Hematopoietic multipotent progenitor cell treated with erythropoietin and hydrocortisone succinate and interleukin-3 and kit ligand, for 6 days (in vitro differentiated cells): ENCODE results near the gene RBMS1.

Source experiments
- DNase-seq: peaks from one replicate; pipeline ENCODE4 v3.0.0-alpha.2; 2015

RBMS1 gene

GRCh38 chr2:160356485-160356884, 137.1 kb downstream of the RBMS1 start:
- no peak for DNase-seq

GRCh38 chr2:160355080-160355479, 138.5 kb downstream of the RBMS1 start:
- no peak for DNase-seq

- no peak for DNase-seq
Measured at GRCh38 chr2:160354677-160355076, 138.9 kb downstream of the RBMS1 start.

GRCh38 chr2:160353813-160354212, 139.8 kb downstream of the RBMS1 start:
- no peak for DNase-seq

- peak; percentile 71 for DNase-seq
Measured at GRCh38 chr2:160353166-160353565, 140.4 kb downstream of the RBMS1 start.

- DNase-seq, result no peak
Measured at GRCh38 chr2:160352500-160352899, 141.1 kb downstream of the RBMS1 start.

- DNase-seq, result no peak
Measured at GRCh38 chr2:160351956-160352355, 141.7 kb downstream of the RBMS1 start.

GRCh38 chr2:160349306-160349705, 144.3 kb downstream of the RBMS1 start:
- no peak for DNase-seq

GRCh38 chr2:160347269-160347863, 146.2 kb downstream of the RBMS1 start:
- DNase-seq, result no peak

GRCh38 chr2:160345071-160345764, 148.4 kb downstream of the RBMS1 start:
- no peak for DNase-seq

- no peak for DNase-seq
Measured at GRCh38 chr2:160343404-160343803, 150.2 kb downstream of the RBMS1 start.

GRCh38 chr2:160339726-160340125, 153.9 kb downstream of the RBMS1 start:
- DNase-seq, result no peak

- DNase-seq, result no peak
Measured at GRCh38 chr2:160338901-160339685, 154.5 kb downstream of the RBMS1 start.

- DNase-seq, result no peak
Measured at GRCh38 chr2:160337728-160338127, 155.9 kb downstream of the RBMS1 start.

GRCh38 chr2:160336635-160337034, 157.0 kb downstream of the RBMS1 start:
- DNase-seq, result peak; percentile 52

GRCh38 chr2:160336105-160336504, 157.5 kb downstream of the RBMS1 start:
- DNase-seq, result peak; percentile 30

- DNase-seq, result no peak
Measured at GRCh38 chr2:160335441-160335840, 158.2 kb downstream of the RBMS1 start.

GRCh38 chr2:160334028-160334741, 159.4 kb downstream of the RBMS1 start:
- no peak for DNase-seq

- no peak for DNase-seq
Measured at GRCh38 chr2:160333324-160334027, 160.1 kb downstream of the RBMS1 start.

- DNase-seq, result peak; percentile 77
Measured at GRCh38 chr2:160332318-160332717, 161.3 kb downstream of the RBMS1 start.

- DNase-seq, result no peak
Measured at GRCh38 chr2:160331258-160332025, 162.2 kb downstream of the RBMS1 start.
